Neural cell (in vitro differentiated cells): ENCODE data around the gene HOXC13. TPM values are rescaled to one million over a fixed set of nuclear protein-coding genes. Genes with fewer than 3 reads are reported as not detected.

Experiments
- H2AFZ ChIP-seq: fragments of 200-600, 300-800 bp; sonication (generic), shearing (Covaris generic); 2 replicates; pipeline ENCODE4 v1.6.0; 2014; ENCODE audit warnings: low read depth, mild to moderate bottlenecking, antibody characterized with exemption, low read length, moderate library complexity
- H3F3A ChIP-seq: fragments of 200-600 bp; shearing (Covaris generic); 2 replicates; pipeline ENCODE4 v1.6.1; 2016; ENCODE audit warnings: mild to moderate bottlenecking, moderate library complexity, mixed read lengths, antibody characterized with exemption, low read length; ENCODE audit not compliant: insufficient read depth, poor library complexity, severe bottlenecking
- H3K27ac ChIP-seq: fragments of 200-600, 300-800 bp; sonication (generic), shearing (Covaris generic); 2 replicates; pipeline ENCODE4 v1.5.1; 2014; ENCODE audit warnings: mild to moderate bottlenecking, low read length, moderate library complexity
- H3K27me3 ChIP-seq: fragments of 300-800, 200-600 bp; sonication (generic), shearing (Covaris generic); 2 replicates; pipeline ENCODE4 v1.6.0; 2014; ENCODE audit warnings: mild to moderate bottlenecking, low read depth, low read length, moderate library complexity; ENCODE audit not compliant: insufficient read depth
- H3K36me3 ChIP-seq: fragments of 300-800, 200-600 bp; sonication (generic), shearing (Covaris generic); 2 replicates; pipeline ENCODE4 v1.5.1; 2014; ENCODE audit warnings: mild to moderate bottlenecking, antibody characterized with exemption, low read length, moderate library complexity; ENCODE audit not compliant: insufficient read depth
- H3K4me2 ChIP-seq: fragments of 300-800, 200-600 bp; sonication (generic), shearing (Covaris generic); 2 replicates; pipeline ENCODE4 v1.6.0; 2014; ENCODE audit warnings: mild to moderate bottlenecking, low read length
- H3K4me3 ChIP-seq: fragments of 300-800, 200-600 bp; sonication (generic), shearing (Covaris generic); 2 replicates; pipeline ENCODE4 v1.5.1; 2014; ENCODE audit warnings: mild to moderate bottlenecking, low read length, moderate library complexity
- H3K79me2 ChIP-seq: fragments of 200-600 bp; shearing (Covaris generic); replicated peaks from 2 replicates; pipeline ENCODE4 v1.6.0; 2014; ENCODE audit warnings: mild to moderate bottlenecking, low read length, moderate library complexity; ENCODE audit not compliant: insufficient read depth
- H3K9ac ChIP-seq: fragments of 300-800, 200-600 bp; sonication (generic), shearing (Covaris generic); 2 replicates; pipeline ENCODE4 v1.6.1; 2016; ENCODE audit warnings: mild to moderate bottlenecking, low read length, mixed read lengths
- H3K9me2 ChIP-seq: fragments of 200-600 bp; shearing (Covaris generic); 2 replicates; pipeline ENCODE4 v1.6.1; 2016; ENCODE audit warnings: mild to moderate bottlenecking, low read length, mixed read lengths; ENCODE audit not compliant: insufficient read depth
- H3K9me3 ChIP-seq: fragments of 200-600, 300-800 bp; sonication (generic), shearing (Covaris generic); 2 replicates; pipeline ENCODE4 v1.6.1; 2016; ENCODE audit warnings: mild to moderate bottlenecking, mixed run types, low read length, moderate library complexity, mixed read lengths
- H4K20me1 ChIP-seq: fragments of 200-600 bp; shearing (Covaris generic); 2 replicates; pipeline ENCODE4 v1.6.1; 2016; ENCODE audit warnings: mild to moderate bottlenecking, mixed run types; ENCODE audit not compliant: insufficient read depth
- CTCF ChIP-seq: fragments of 450-650 bp; IDR thresholded peaks from 2 replicates; pipeline ENCODE4 v1.5.1; 2014; ENCODE audit warnings: antibody characterized with exemption, mild to moderate bottlenecking, moderate library complexity; ENCODE audit not compliant: poor library complexity, severe bottlenecking
- EP300 ChIP-seq: fragments of 450-650 bp; conservative IDR thresholded peaks from 2 replicates; pipeline ENCODE4 v1.6.1; 2014; ENCODE audit warnings: antibody characterized with exemption, mild to moderate bottlenecking, moderate library complexity; ENCODE audit not compliant: poor library complexity, severe bottlenecking
- EZH2 ChIP-seq: fragments of 200-600, 300-800 bp; shearing (Covaris generic), sonication (generic); IDR thresholded peaks from 2 replicates; pipeline ENCODE4 v1.6.1; 2014; ENCODE audit warnings: antibody characterized with exemption, low read length, borderline replicate concordance, mild to moderate bottlenecking; ENCODE audit not compliant: insufficient read depth, poor library complexity, severe bottlenecking
- MXI1 ChIP-seq: fragments of 450-650 bp; conservative IDR thresholded peaks from 2 replicates; pipeline ENCODE4 v1.6.1; 2014; ENCODE audit warnings: antibody characterized with exemption, mild to moderate bottlenecking; ENCODE audit not compliant: poor library complexity, severe bottlenecking
- POLR2AphosphoS5 ChIP-seq: IDR thresholded peaks from 2 replicates; pipeline ENCODE4 v1.6.1; 2012
- RAD21 ChIP-seq: fragments of 450-650 bp; conservative IDR thresholded peaks from 2 replicates; pipeline ENCODE4 v1.6.1; 2014; ENCODE audit warnings: antibody characterized with exemption, mild to moderate bottlenecking, moderate library complexity
- REST ChIP-seq: IDR thresholded peaks from 2 replicates; pipeline ENCODE4 v1.6.1; 2012; ENCODE audit warnings: borderline replicate concordance
- SMC3 ChIP-seq: fragments of 450-650 bp; conservative IDR thresholded peaks from 2 replicates; pipeline ENCODE4 v1.6.1; 2014; ENCODE audit warnings: antibody characterized with exemption, mild to moderate bottlenecking, moderate library complexity; ENCODE audit not compliant: poor library complexity
- TAF1 ChIP-seq: IDR thresholded peaks from 2 replicates; pipeline ENCODE4 v1.6.1; 2012; ENCODE audit warnings: low read depth
- polyA plus RNA-seq: library from polyadenylated mRNA; depleted of rRNA; stranded (reverse); fragments of >200 nt; gene quantifications from 2 replicates; pipeline ENCODE4 v1.2.3, GENCODE V29; 2014

The HOXC13 gene
- polyA plus RNA-seq, 1 donor from 2014 or later = not detected

- no peaks in the 10 kb centered on the region for H3K36me3 ChIP-seq
- H3K79me2 ChIP-seq = no peaks in the 10 kb centered on the region
- TF ChIP-seq POLR2AphosphoS5 = no peak
- TF ChIP-seq EP300 = no peak
- no peak for TF ChIP-seq SMC3
- no peak for TF ChIP-seq EZH2
- no peak for TF ChIP-seq RAD21
- no peak for TF ChIP-seq REST
- TF ChIP-seq CTCF = no peak
- TF ChIP-seq TAF1 = no peak
- TF ChIP-seq MXI1 = no peak
- peaks cover 100% of the 10 kb centered on the region for H3K27me3 ChIP-seq
- H3K4me3 ChIP-seq = no peak overlapping the region
- no peaks in the 10 kb centered on the region for H4K20me1 ChIP-seq
- H2AFZ ChIP-seq = no peak overlapping the region
- H3K4me2 ChIP-seq = no peak overlapping the region
- H3K9me3 ChIP-seq = no peaks in the 10 kb centered on the region
- H3K27ac ChIP-seq = no peak overlapping the region
- H3K9ac ChIP-seq = no peak overlapping the region
- H3K9me2 ChIP-seq = no peaks in the 10 kb centered on the region
- no peaks in the 10 kb centered on the region for H3F3A ChIP-seq
Observed at GRCh38 chr12:53951577-53952334, 13.1 kb downstream of the HOXC13 start.

GRCh38 chr12:53952335-53952694 is 13.7 kb downstream of the HOXC13 start:
- Histone ChIP-seq H3K9me2 (no peaks in the 10 kb centered on the region), H3K9me3 (no peaks in the 10 kb centered on the region), H4K20me1 (no peaks in the 10 kb centered on the region), H3K4me3 (no peak overlapping the region), H3K36me3 (no peaks in the 10 kb centered on the region), H3K27me3 (peaks cover 100% of the 10 kb centered on the region), H3K4me2 (no peak overlapping the region), H3K9ac (no peak overlapping the region), H3K27ac (no peak overlapping the region), H3F3A (no peaks in the 10 kb centered on the region), H3K79me2 (no peaks in the 10 kb centered on the region), H2AFZ (no peak overlapping the region)
- TF ChIP-seq TAF1 = no peak
- TF ChIP-seq EZH2 = no peak
- TF ChIP-seq POLR2AphosphoS5 = no peak
- no peak for TF ChIP-seq REST
- TF ChIP-seq CTCF = no peak
- TF ChIP-seq EP300 = no peak
- no peak for TF ChIP-seq SMC3
- no peak for TF ChIP-seq MXI1
- TF ChIP-seq RAD21 = no peak
